Mammary epithelial cell (primary cell): ENCODE data around the gene ADD2.

ENCODE experiments used
- CTCF ChIP-seq, 2 donors: IDR thresholded peaks in 1 of 2; conservative IDR thresholded peaks in 1 of 2; 2 replicates each; pipeline ENCODE4 v1.5.1; 2011 to 2012; ENCODE audit warnings: inconsistent platforms in 2 of 2, low read length in 2 of 2, mild to moderate bottlenecking in 2 of 2, control low read depth in 1 of 2, low read depth in 1 of 2; ENCODE audit not compliant: insufficient read depth in 1 of 2; ENCODE audit errors: extremely low read depth in 1 of 2
- EZH2 ChIP-seq: IDR thresholded peaks from 2 replicates; pipeline ENCODE4 v1.6.1; 2012; ENCODE audit warnings: low read length, inconsistent platforms, borderline replicate concordance

DNA sequence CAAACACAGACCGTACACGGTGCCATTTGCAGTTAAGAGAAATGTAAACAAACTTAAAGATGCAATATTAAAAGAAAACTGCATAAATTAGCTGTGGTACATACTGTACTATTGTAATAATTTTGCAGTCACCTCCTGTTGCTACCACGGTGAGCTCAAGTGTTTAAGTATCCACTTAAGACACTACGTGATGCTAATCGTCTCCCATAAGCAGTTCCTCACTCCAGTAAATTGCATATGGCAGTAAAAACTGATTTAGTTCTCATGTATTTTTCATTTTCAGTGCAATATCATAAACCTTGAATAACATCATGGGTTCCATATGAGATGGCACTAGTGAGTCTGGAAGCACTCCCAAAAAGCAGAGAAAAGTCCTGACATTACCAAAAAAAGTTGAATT, 38.0 kb upstream of the ADD2 start:
- no peak for TF ChIP-seq CTCF (conservative IDR thresholded peaks at IDR 0.05 in 1 of 2, IDR thresholded peaks at IDR 0.05 in 1 of 2; ENCODE audit: extremely low read depth in 1 of 2, insufficient read depth in 1 of 2, low read depth in 1 of 2, low read length in 2 of 2)
- TF ChIP-seq EZH2: no peak
